GM23338 (cell line): ENCODE results near the gene SH3D19. TPM values are rescaled to one million over a fixed set of nuclear protein-coding genes. Genes with fewer than 3 reads are reported as not detected.

Experiments used
- ATAC-seq: fragments of 200-7000 bp; cut with Tn5 transposase; 3 replicates; pipeline ENCODE4 v1.9.1; 2020
- DNase-seq: peaks from one replicate; pipeline ENCODE4 v3.0.0-alpha.2; 2015; ENCODE audit warnings: low spot score
- H2AFZ ChIP-seq: fragments of 200-600 bp; sonication (generic); 2 replicates; pipeline ENCODE4 v1.8.0; 2016; ENCODE audit warnings: antibody characterized with exemption, mild to moderate bottlenecking, moderate library complexity
- H3F3A ChIP-seq: fragments of 200-600 bp; sonication (generic); replicated peaks from 2 replicates; pipeline ENCODE4 v1.8.0; 2017; ENCODE audit warnings: antibody characterized with exemption, mixed run types, low read depth
- H3K27ac ChIP-seq: fragments of 200-600 bp; sonication (generic); 2 replicates; pipeline ENCODE4 v1.6.1; 2016; ENCODE audit warnings: low read depth
- H3K27me3 ChIP-seq: fragments of 200-600 bp; sonication (generic); 2 replicates; pipeline ENCODE4 v1.8.0; 2016; ENCODE audit warnings: mild to moderate bottlenecking, mixed run types, moderate library complexity; ENCODE audit not compliant: insufficient read depth
- H3K36me3 ChIP-seq: fragments of 200-600 bp; sonication (generic); 2 replicates; pipeline ENCODE4 v1.8.0; 2016; ENCODE audit warnings: mild to moderate bottlenecking; ENCODE audit not compliant: insufficient read depth
- H3K4me1 ChIP-seq: fragments of 200-600 bp; sonication (generic); 2 replicates; pipeline ENCODE4 v1.8.0; 2016; ENCODE audit warnings: mild to moderate bottlenecking, moderate library complexity; ENCODE audit not compliant: insufficient read depth
- H3K4me2 ChIP-seq: fragments of 200-600 bp; sonication (generic); 2 replicates; pipeline ENCODE4 v1.7.1; 2017; ENCODE audit warnings: mixed run types
- H3K4me3 ChIP-seq: fragments of 200-600 bp; sonication (generic); 2 replicates; pipeline ENCODE4 v1.6.1; 2016; ENCODE audit warnings: mixed run types
- H3K79me2 ChIP-seq: fragments of 200-600 bp; sonication (generic); replicated peaks from 2 replicates; pipeline ENCODE4 v1.8.0; 2017; ENCODE audit warnings: mild to moderate bottlenecking; ENCODE audit not compliant: insufficient read depth
- H3K9me2 ChIP-seq: fragments of 200-600 bp; sonication (generic); 2 replicates; pipeline ENCODE4 v1.8.0; 2017; ENCODE audit not compliant: insufficient read depth
- H4K20me1 ChIP-seq: fragments of 200-600 bp; sonication (generic); replicated peaks from 2 replicates; pipeline ENCODE4 v1.8.0; 2017; ENCODE audit warnings: mild to moderate bottlenecking; ENCODE audit not compliant: insufficient read depth
- H3K27ac Mint-ChIP-seq: 2 replicates; pipeline ENCODE4 v1.8.0; 2020; ENCODE audit warnings: inconsistent platforms, mild to moderate bottlenecking, moderate library complexity, mixed read lengths
- H3K27me3 Mint-ChIP-seq: 3 replicates; pipeline ENCODE4 v1.8.0; 2022; ENCODE audit warnings: low read depth, mild to moderate bottlenecking, moderate library complexity, mixed read lengths, inconsistent platforms; ENCODE audit not compliant: insufficient read depth, poor library complexity
- H3K36me3 Mint-ChIP-seq: 3 replicates; pipeline ENCODE4 v1.8.0; 2021; ENCODE audit warnings: low read depth, mild to moderate bottlenecking, inconsistent platforms, moderate library complexity, mixed read lengths
- H3K4me1 Mint-ChIP-seq: 3 replicates; pipeline ENCODE4 v1.8.0; 2020; ENCODE audit warnings: mild to moderate bottlenecking, inconsistent platforms, mixed read lengths
- H3K4me3 Mint-ChIP-seq: 3 replicates; pipeline ENCODE4 v1.8.0; 2021; ENCODE audit warnings: moderate library complexity, mild to moderate bottlenecking, inconsistent platforms, mixed read lengths
- H3K9me3 Mint-ChIP-seq: 3 replicates; pipeline ENCODE4 v1.8.0; 2020; ENCODE audit warnings: moderate library complexity, mild to moderate bottlenecking, inconsistent platforms, mixed read lengths
- CREB1 ChIP-seq: fragments of 250-450 bp; sonication (Bioruptor Pico); IDR thresholded peaks from 2 replicates; pipeline ENCODE4 v1.5.0; 2020; ENCODE audit warnings: low read depth, mild to moderate bottlenecking, moderate library complexity
- EZH2 ChIP-seq: fragments of 200-600 bp; sonication (generic); IDR thresholded peaks from one replicate; pipeline ENCODE4 v1.8.0; 2017; ENCODE audit warnings: antibody characterized with exemption, mild to moderate bottlenecking, low read depth; ENCODE audit not compliant: unreplicated experiment
- JUNB ChIP-seq: IDR thresholded peaks from one replicate; pipeline ENCODE4 v1.6.1; 2016; ENCODE audit warnings: antibody characterized with exemption; ENCODE audit not compliant: unreplicated experiment
- NANOG ChIP-seq: IDR thresholded peaks from 2 replicates; pipeline ENCODE4 v1.6.1; 2016; ENCODE audit warnings: antibody characterized with exemption, borderline replicate concordance
- POLR2AphosphoS5 ChIP-seq: IDR thresholded peaks from 2 replicates; pipeline ENCODE4 v1.6.1; 2016; ENCODE audit warnings: antibody characterized with exemption, low read depth
- STAT1 ChIP-seq: IDR thresholded peaks from one replicate; pipeline ENCODE4 v1.6.1; 2016; ENCODE audit warnings: antibody characterized with exemption; ENCODE audit not compliant: unreplicated experiment
- ZNF114 ChIP-seq: fragments of 250-450 bp; sonication (Bioruptor Pico); IDR thresholded peaks from 2 replicates; pipeline ENCODE4 v1.5.0; 2020; ENCODE audit warnings: mild to moderate bottlenecking, moderate library complexity
- ZNF331 ChIP-seq: fragments of 250-450 bp; sonication (Bioruptor Pico); IDR thresholded peaks from 2 replicates; pipeline ENCODE4 v1.5.0; 2020; ENCODE audit warnings: low read depth, mild to moderate bottlenecking, moderate library complexity
- ZNF462 ChIP-seq: fragments of 250-450 bp; sonication (Bioruptor Pico); IDR thresholded peaks from 2 replicates; pipeline ENCODE4 v1.5.0; 2020; ENCODE audit warnings: mild to moderate bottlenecking, moderate library complexity
- polyA plus RNA-seq: library from polyadenylated mRNA; unstranded; fragments of >200 nt; fragmentation: Nextera tagmentation; extraction: Ambion mirVana; gene quantifications from 2 replicates; pipeline ENCODE4 v1.2.1, GENCODE V29; 2016
- total RNA-seq: library from RNA; depleted of rRNA; stranded (reverse); fragments of >200 nt; shearing (Covaris generic); gene quantifications from 2 replicates; pipeline ENCODE4 v1.2.3, GENCODE V29; 2014
- TF ChIP-seq, protein P1 (sequence below), 2 experiments: fragments of 200-600 bp in 1 of 2; sonication (generic) in 1 of 2; conservative IDR thresholded peaks; 2 replicates each; pipeline versions ENCODE4 v1.5.1 to v1.6.1; 2016 to 2017; ENCODE audit warnings: antibody characterized with exemption in 2 of 2, low read depth in 2 of 2, mild to moderate bottlenecking in 2 of 2, moderate library complexity in 1 of 2
- TF ChIP-seq, protein P2 (sequence below): IDR thresholded peaks from one replicate; pipeline ENCODE4 v1.6.1; 2018; ENCODE audit warnings: antibody characterized with exemption; ENCODE audit not compliant: unreplicated experiment
- TF ChIP-seq, protein P3 (sequence below): IDR thresholded peaks from 2 replicates; pipeline ENCODE4 v1.6.1; 2016; ENCODE audit warnings: antibody characterized with exemption

Gene SH3D19
- total and polyA plus RNA-seq, 2 experiments from 2014 or later, result 25.3 to 57.4 TPM

DNA sequence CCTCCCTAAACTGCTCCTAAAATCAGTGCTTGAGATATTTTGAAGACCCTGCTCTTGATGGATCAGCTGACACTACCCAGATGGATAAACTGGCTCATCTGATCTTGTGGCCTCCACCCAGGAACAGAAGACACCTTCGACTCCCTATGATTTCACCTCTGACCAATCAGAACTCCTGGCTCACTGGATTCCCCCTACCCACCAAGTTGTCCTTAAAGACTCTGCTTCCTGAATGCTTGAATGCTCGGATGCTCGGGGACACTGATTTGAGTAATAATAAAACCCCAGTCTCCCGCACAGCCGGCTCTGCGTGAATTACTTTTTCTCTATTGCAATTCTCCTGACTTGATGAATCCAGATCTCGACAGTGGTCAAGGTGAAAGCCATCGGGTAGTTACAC, 237.9 kb downstream of the SH3D19 start:
- DNase-seq (peak; percentile 44), ATAC-seq (peak; percentile 73)
- H2AFZ ChIP-seq, result peak overlapping the region; percentile 97

More for the DNA sequence above, 237.9 kb downstream of the SH3D19 start:
- Histone ChIP-seq H3K27ac (no peak overlapping the region), H3K36me3 (no peaks in the 10 kb centered on the region), H3K27me3 (no peaks in the 10 kb centered on the region), H3K4me1 (no peaks in the 10 kb centered on the region; the same call in 1 of the 2 replicates), H3K4me3 (no peak overlapping the region), H4K20me1 (no peaks in the 10 kb centered on the region), H3F3A (no peaks in the 10 kb centered on the region), H3K79me2 (no peaks in the 10 kb centered on the region), H3K4me2 (peak overlapping the region; percentile 7; the same call in 1 of the 2 replicates), H3K9me2 (no peaks in the 10 kb centered on the region)
- H3K4me1 Mint-ChIP-seq, result peaks cover 13% of the 10 kb centered on the region; the same call in 2 of the 3 replicates
- H3K4me3 Mint-ChIP-seq, result no peak overlapping the region
- no peaks in the 10 kb centered on the region for H3K36me3 Mint-ChIP-seq
- H3K27me3 Mint-ChIP-seq, result peaks cover 7% of the 10 kb centered on the region
- TF ChIP-seq ZNF462, result no peak
- TF ChIP-seq, protein P1, sequence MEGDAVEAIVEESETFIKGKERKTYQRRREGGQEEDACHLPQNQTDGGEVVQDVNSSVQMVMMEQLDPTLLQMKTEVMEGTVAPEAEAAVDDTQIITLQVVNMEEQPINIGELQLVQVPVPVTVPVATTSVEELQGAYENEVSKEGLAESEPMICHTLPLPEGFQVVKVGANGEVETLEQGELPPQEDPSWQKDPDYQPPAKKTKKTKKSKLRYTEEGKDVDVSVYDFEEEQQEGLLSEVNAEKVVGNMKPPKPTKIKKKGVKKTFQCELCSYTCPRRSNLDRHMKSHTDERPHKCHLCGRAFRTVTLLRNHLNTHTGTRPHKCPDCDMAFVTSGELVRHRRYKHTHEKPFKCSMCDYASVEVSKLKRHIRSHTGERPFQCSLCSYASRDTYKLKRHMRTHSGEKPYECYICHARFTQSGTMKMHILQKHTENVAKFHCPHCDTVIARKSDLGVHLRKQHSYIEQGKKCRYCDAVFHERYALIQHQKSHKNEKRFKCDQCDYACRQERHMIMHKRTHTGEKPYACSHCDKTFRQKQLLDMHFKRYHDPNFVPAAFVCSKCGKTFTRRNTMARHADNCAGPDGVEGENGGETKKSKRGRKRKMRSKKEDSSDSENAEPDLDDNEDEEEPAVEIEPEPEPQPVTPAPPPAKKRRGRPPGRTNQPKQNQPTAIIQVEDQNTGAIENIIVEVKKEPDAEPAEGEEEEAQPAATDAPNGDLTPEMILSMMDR (conservative IDR thresholded peaks at IDR 0.05; ENCODE audit: low read depth in 2 of 2), result no peak
- no peak for TF ChIP-seq POLR2AphosphoS5
- no peak for TF ChIP-seq NANOG
- TF ChIP-seq, protein P2, sequence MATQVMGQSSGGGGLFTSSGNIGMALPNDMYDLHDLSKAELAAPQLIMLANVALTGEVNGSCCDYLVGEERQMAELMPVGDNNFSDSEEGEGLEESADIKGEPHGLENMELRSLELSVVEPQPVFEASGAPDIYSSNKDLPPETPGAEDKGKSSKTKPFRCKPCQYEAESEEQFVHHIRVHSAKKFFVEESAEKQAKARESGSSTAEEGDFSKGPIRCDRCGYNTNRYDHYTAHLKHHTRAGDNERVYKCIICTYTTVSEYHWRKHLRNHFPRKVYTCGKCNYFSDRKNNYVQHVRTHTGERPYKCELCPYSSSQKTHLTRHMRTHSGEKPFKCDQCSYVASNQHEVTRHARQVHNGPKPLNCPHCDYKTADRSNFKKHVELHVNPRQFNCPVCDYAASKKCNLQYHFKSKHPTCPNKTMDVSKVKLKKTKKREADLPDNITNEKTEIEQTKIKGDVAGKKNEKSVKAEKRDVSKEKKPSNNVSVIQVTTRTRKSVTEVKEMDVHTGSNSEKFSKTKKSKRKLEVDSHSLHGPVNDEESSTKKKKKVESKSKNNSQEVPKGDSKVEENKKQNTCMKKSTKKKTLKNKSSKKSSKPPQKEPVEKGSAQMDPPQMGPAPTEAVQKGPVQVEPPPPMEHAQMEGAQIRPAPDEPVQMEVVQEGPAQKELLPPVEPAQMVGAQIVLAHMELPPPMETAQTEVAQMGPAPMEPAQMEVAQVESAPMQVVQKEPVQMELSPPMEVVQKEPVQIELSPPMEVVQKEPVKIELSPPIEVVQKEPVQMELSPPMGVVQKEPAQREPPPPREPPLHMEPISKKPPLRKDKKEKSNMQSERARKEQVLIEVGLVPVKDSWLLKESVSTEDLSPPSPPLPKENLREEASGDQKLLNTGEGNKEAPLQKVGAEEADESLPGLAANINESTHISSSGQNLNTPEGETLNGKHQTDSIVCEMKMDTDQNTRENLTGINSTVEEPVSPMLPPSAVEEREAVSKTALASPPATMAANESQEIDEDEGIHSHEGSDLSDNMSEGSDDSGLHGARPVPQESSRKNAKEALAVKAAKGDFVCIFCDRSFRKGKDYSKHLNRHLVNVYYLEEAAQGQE, result no peak
- TF ChIP-seq, protein P3, sequence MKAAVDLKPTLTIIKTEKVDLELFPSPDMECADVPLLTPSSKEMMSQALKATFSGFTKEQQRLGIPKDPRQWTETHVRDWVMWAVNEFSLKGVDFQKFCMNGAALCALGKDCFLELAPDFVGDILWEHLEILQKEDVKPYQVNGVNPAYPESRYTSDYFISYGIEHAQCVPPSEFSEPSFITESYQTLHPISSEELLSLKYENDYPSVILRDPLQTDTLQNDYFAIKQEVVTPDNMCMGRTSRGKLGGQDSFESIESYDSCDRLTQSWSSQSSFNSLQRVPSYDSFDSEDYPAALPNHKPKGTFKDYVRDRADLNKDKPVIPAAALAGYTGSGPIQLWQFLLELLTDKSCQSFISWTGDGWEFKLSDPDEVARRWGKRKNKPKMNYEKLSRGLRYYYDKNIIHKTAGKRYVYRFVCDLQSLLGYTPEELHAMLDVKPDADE, result no peak
- no peak for TF ChIP-seq CREB1
- no peak for TF ChIP-seq STAT1
- no peak for TF ChIP-seq JUNB
- no peak for TF ChIP-seq ZNF331
- TF ChIP-seq EZH2, result no peak
- TF ChIP-seq ZNF114, result no peak
- no peak overlapping the region for H3K27ac Mint-ChIP-seq
- H3K9me3 Mint-ChIP-seq, result no peaks in the 10 kb centered on the region
